HepG2 (cell line): ENCODE data around the gene CHN2. TPM values are rescaled to one million over a fixed set of nuclear protein-coding genes. Genes with fewer than 3 reads are reported as not detected.

Experiments used
- ATAC-seq: fragments of 200-7000 bp; cut with Tn5 transposase; 3 replicates; pipeline ENCODE4 v1.9.1; 2020; ENCODE audit warnings: mild to moderate bottlenecking, moderate library complexity
- BruUV-seq: library from RNA; stranded (reverse); fragments of 400-500 nt; replicated peaks from 2 replicates; lab custom pipeline; 2021; lab: Mats Ljungman, UMichigan
- CTCF ChIA-PET: fragments of 300-600 bp; formaldehyde crosslinking; extraction: SDS; loops from one replicate; lab custom pipeline; 2021; ENCODE audit warnings: low total read pairs, inconsistent platforms, low intra/inter-chr PET ratio; lab: Yijun Ruan, JAX
- POLR2A ChIA-PET: fragments of 350-600 bp; sonication (Branson Sonifier 250); formaldehyde crosslinking; loops from one replicate; lab custom pipeline; 2020; ENCODE audit warnings: antibody characterized with exemption, inconsistent platforms; lab: Yijun Ruan, JAX
- DNase-seq: peaks from one replicate; pipeline ENCODE4 v3.0.0-alpha.2; 2015; ENCODE audit warnings: low spot score
- FAIRE-seq: peaks from 3 replicates; lab custom pipeline; 2011; peaks lifted over from hg19 to GRCh38; lab: Jason Lieb, UNC
- H2AFZ ChIP-seq: one replicate; pipeline ENCODE4 v1.6.1; 2011; ENCODE audit warnings: low read length, inconsistent platforms
- H3K27ac ChIP-seq: fragments of 300-600 bp; 3 replicates; pipeline ENCODE4 v1.8.0; 2011; ENCODE audit warnings: mixed run types, mild to moderate bottlenecking, mixed read lengths, low read length, inconsistent platforms; ENCODE audit not compliant: insufficient read depth; ENCODE audit errors: extremely low read length
- H3K27me3 ChIP-seq, 2 experiments: fragments of 200-600 bp in 1 of 2; 2 replicates in 1 of 2; 3 replicates in 1 of 2; pipeline versions ENCODE4 v1.6.0 to v1.8.0; 2011; ENCODE audit warnings: low read length in 2 of 2, mild to moderate bottlenecking in 2 of 2, moderate library complexity in 2 of 2, inconsistent platforms in 1 of 2; ENCODE audit not compliant: insufficient read depth in 2 of 2, control insufficient read depth in 1 of 2
- H3K36me3 ChIP-seq, 2 experiments: fragments of 200-600 bp in 1 of 2; replicated peaks in 1 of 2; 2 replicates in 1 of 2; 3 replicates in 1 of 2; pipeline versions ENCODE4 v1.5.1 to v1.8.0; 2011; ENCODE audit warnings: low read length in 2 of 2, inconsistent platforms in 1 of 2; ENCODE audit not compliant: insufficient read depth in 2 of 2, control insufficient read depth in 1 of 2
- H3K4me1 ChIP-seq: 2 replicates; pipeline ENCODE4 v1.5.1; 2012; ENCODE audit warnings: low read length, inconsistent platforms; ENCODE audit not compliant: insufficient read depth
- H3K4me2 ChIP-seq: 2 replicates; pipeline ENCODE4 v1.6.0; 2011; ENCODE audit warnings: low read depth, low read length, inconsistent platforms
- H3K4me3 ChIP-seq, 3 experiments: fragments of 200-600 bp in 1 of 3; sonication (generic), shearing (Covaris generic) in 1 of 3; replicated peaks in 1 of 3; 2 replicates each; pipeline ENCODE4 v1.5.1; 2011 to 2016; ENCODE audit warnings: low read length in 3 of 3, inconsistent platforms in 2 of 3, low read depth in 2 of 3, mild to moderate bottlenecking in 2 of 3, control low read depth in 1 of 3, mixed read lengths in 1 of 3; ENCODE audit not compliant: insufficient read depth in 1 of 3
- H3K79me2 ChIP-seq: one replicate; pipeline ENCODE4 v1.6.1; 2011; ENCODE audit warnings: low read length, inconsistent platforms; ENCODE audit not compliant: insufficient read depth
- H3K9ac ChIP-seq: 2 replicates; pipeline ENCODE4 v1.6.0; 2011; ENCODE audit warnings: mild to moderate bottlenecking, low read depth, low read length, inconsistent platforms; ENCODE audit not compliant: insufficient read depth
- H3K9me3 ChIP-seq: 2 replicates; pipeline ENCODE4 v1.5.1; 2012; ENCODE audit warnings: mild to moderate bottlenecking, low read length
- H4K20me1 ChIP-seq: 2 replicates; pipeline ENCODE4 v1.6.0; 2011; ENCODE audit warnings: inconsistent platforms, mild to moderate bottlenecking, low read length, moderate library complexity; ENCODE audit not compliant: insufficient read depth
- ATF7 ChIP-seq, 2 experiments: fragments of 450-650 bp in 1 of 2; sonication (generic) in 1 of 2; formaldehyde crosslinking in 1 of 2; IDR thresholded peaks; 2 replicates each; pipeline versions ENCODE4 v1.4.0 to v1.6.1; 2016 to 2020; ENCODE audit warnings: antibody characterized with exemption in 1 of 2, mild to moderate bottlenecking in 1 of 2, missing genetic modification reagents in 1 of 2
- DRAP1 ChIP-seq: IDR thresholded peaks from 2 replicates; pipeline ENCODE4 v1.6.1; 2016; ENCODE audit warnings: missing genetic modification reagents, missing compliant biosample characterization
- HNRNPK ChIP-seq: fragments of 200-400 bp; formaldehyde crosslinking; IDR thresholded peaks from 2 replicates; pipeline ENCODE4 v1.6.1; 2018; ENCODE audit warnings: low read length, low read depth, moderate library complexity, mild to moderate bottlenecking; ENCODE audit not compliant: poor library complexity, severe bottlenecking
- KAT7 ChIP-seq: IDR thresholded peaks from 2 replicates; pipeline ENCODE4 v1.6.1; 2018; ENCODE audit warnings: borderline replicate concordance, missing compliant biosample characterization
- KMT2B ChIP-seq: IDR thresholded peaks from 2 replicates; pipeline ENCODE4 v1.6.1; 2016; ENCODE audit warnings: missing genetic modification reagents, missing compliant biosample characterization
- MIER2 ChIP-seq: IDR thresholded peaks from 2 replicates; pipeline ENCODE4 v1.6.1; 2016; ENCODE audit warnings: missing biosample characterization, missing genetic modification reagents
- PAX8 ChIP-seq: sonication (generic); formaldehyde crosslinking; IDR thresholded peaks from 2 replicates; pipeline ENCODE4 v1.8.0; 2022; ENCODE audit warnings: mild to moderate bottlenecking, missing genetic modification reagents, borderline replicate concordance
- PBX2 ChIP-seq: IDR thresholded peaks from 2 replicates; pipeline ENCODE4 v1.6.1; 2016; ENCODE audit warnings: control low read depth
- PLRG1 ChIP-seq: fragments of 450-650 bp; conservative IDR thresholded peaks from 2 replicates; pipeline ENCODE4 v1.6.1; 2016
- SAFB2 ChIP-seq: sonication (generic); formaldehyde crosslinking; IDR thresholded peaks from 2 replicates; pipeline ENCODE4 v1.5.1; 2020; ENCODE audit warnings: missing genetic modification reagents, low read depth, mild to moderate bottlenecking, borderline replicate concordance
- SALL2 ChIP-seq: sonication (generic); formaldehyde crosslinking; IDR thresholded peaks from 2 replicates; pipeline ENCODE4 v1.8.1; 2023; ENCODE audit warnings: mild to moderate bottlenecking, missing genetic modification reagents, inconsistent platforms
- SMARCE1 ChIP-seq: fragments of 450-650 bp; IDR thresholded peaks from 2 replicates; pipeline ENCODE4 v1.6.1; 2017; ENCODE audit warnings: borderline replicate concordance
- STAT5B ChIP-seq: sonication (generic); formaldehyde crosslinking; IDR thresholded peaks from 2 replicates; pipeline ENCODE4 v1.4.0; 2020; ENCODE audit warnings: missing genetic modification reagents
- ZNF121 ChIP-seq: sonication (generic); formaldehyde crosslinking; IDR thresholded peaks from 2 replicates; pipeline ENCODE4 v1.5.0; 2020; ENCODE audit warnings: mild to moderate bottlenecking, missing genetic modification reagents
- ZNF20 ChIP-seq: sonication (generic); formaldehyde crosslinking; IDR thresholded peaks from 2 replicates; pipeline ENCODE4 v1.4.0; 2020; ENCODE audit warnings: mild to moderate bottlenecking, moderate library complexity, missing genetic modification reagents
- ZNF362 ChIP-seq: sonication (generic); formaldehyde crosslinking; IDR thresholded peaks from 2 replicates; pipeline ENCODE4 v1.4.0; 2020; ENCODE audit warnings: missing genetic modification reagents, mild to moderate bottlenecking, borderline replicate concordance
- WGBS: methylation state at CpG from one replicate; pipeline ENCODE4 v1.1.6; 2017; ENCODE audit warnings: low lambda C conversion rate; 5-methylcytosine and 5-hydroxymethylcytosine counted together
- in situ Hi-C: cut with HindIII; loops from 2 replicates; pipeline ENCODE4 v1.10.0; 2017; ENCODE audit warnings: low pct_unique_long_range_greater_than_20kb; ENCODE audit not compliant: extremely low pct_ligation_motif_present
- intact Hi-C: fragments of 100-400 bp; cut with micrococcal nuclease; formaldehyde crosslinking; loops from one replicate; pipeline ENCODE4 v1.10.0; 2022; ENCODE audit not compliant: unreplicated experiment
- polyA plus RNA-seq, 8 experiments: library from polyadenylated mRNA; depleted of rRNA in 3 of 8; stranded (reverse) in 7 of 8; unstranded in 1 of 8; fragments of >200 nt; fragmentation: Illumina TruSeq in 4 of 8; extraction: Trizol in 4 of 8; gene quantifications; 2 replicates each; pipeline versions ENCODE4 v1.2.1 to v1.2.3, GENCODE V29; 2011 to 2016; ENCODE audit warnings: low read depth in 4 of 8, missing spikeins in 1 of 8, mixed read lengths in 1 of 8; ENCODE audit not compliant: insufficient read depth in 1 of 8
- total RNA-seq, 5 experiments: library from RNA; depleted of rRNA; stranded (reverse); fragments of >200 nt; fragmentation: Illumina TruSeq; extraction: Trizol; gene quantifications; 2 replicates each; pipeline ENCODE4 v1.2.3, GENCODE V29; 2016; ENCODE audit warnings: low read depth in 1 of 5
- TF ChIP-seq, protein P1 (sequence below): sonication (generic); formaldehyde crosslinking; IDR thresholded peaks from 2 replicates; pipeline ENCODE4 v1.5.0; 2020; ENCODE audit warnings: missing genetic modification reagents, mild to moderate bottlenecking, borderline replicate concordance

The CHN2 gene
- total and polyA plus RNA-seq, 2 of the 13 experiments (the other 11 are each of a cell fraction or from before 2014, with no cell fraction given), result 23.5 to 30.5 TPM

GRCh38 chr7:29442146-29442545 is 247.6 kb downstream of the CHN2 start:
- in situ Hi-C loops, result no loop called here
- ChIA-PET CTCF (no interaction called here), POLR2A (no interaction called here)
- BruUV-seq, result no TSS peak
- intact Hi-C loops, result no loop called here
- no peaks in the 10 kb centered on the region for H4K20me1 ChIP-seq
- H3K9ac ChIP-seq, result no peak overlapping the region
- H3K4me2 ChIP-seq, result no peak overlapping the region
- FAIRE-seq, result no peak
- H3K79me2 ChIP-seq, result no peaks in the 10 kb centered on the region
- H3K27me3 ChIP-seq, result no peaks in the 10 kb centered on the region
- H2AFZ ChIP-seq, result no peak overlapping the region
- no peak for DNase-seq
- ATAC-seq, result no peak
- peaks cover 8% of the 10 kb centered on the region; the same call in 1 of the 2 replicates for H3K4me1 ChIP-seq
- 83% methylated on average over 3 of the region's 3 CpGs for WGBS
- peaks cover 5 to 11% of the 10 kb centered on the region in 2 experiments; a peak in 4 of 5 replicates for H3K36me3 ChIP-seq
- H3K4me3 ChIP-seq, result no peak overlapping the region
- no peak overlapping the region for H3K27ac ChIP-seq
- H3K9me3 ChIP-seq, result no peaks in the 10 kb centered on the region
- no peak for TF ChIP-seq ZNF121 (CRISPR knock-in tag)
- no peak for TF ChIP-seq MIER2
- TF ChIP-seq SALL2 (CRISPR knock-in tag), result no peak
- TF ChIP-seq ZNF20, result no peak
- TF ChIP-seq PAX8 (CRISPR knock-in tag), result no peak
- no peak for TF ChIP-seq PBX2 (CRISPR knock-in tag)

DNA sequence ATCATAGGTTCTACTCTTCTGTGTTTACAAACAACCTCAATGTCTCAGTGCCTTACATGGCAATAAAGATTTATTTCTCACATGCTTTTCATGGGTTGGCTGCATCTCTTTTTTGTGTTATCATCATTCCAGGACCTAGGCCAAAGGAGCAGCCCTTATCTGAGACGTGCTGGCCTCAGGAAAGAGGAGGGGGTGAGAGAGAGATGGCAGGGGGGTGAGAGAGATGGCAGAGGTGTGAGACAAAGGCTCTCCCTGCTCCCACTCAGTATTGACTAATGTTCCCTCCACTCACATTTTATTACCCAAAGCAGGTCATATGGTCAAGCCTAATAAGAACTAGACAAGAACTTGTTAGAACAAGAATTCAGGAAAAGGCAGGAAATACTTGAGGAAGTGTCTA is 249.0 kb downstream of the CHN2 start:
- ATAC-seq, result no peak
- TF ChIP-seq SMARCE1 (no peak), STAT5B (no peak), SAFB2 (CRISPR knock-in tag) (no peak), PLRG1 (no peak), DRAP1 (CRISPR knock-in tag) (no peak), KAT7 (no peak), ZNF362 (no peak), ATF7 (IDR thresholded peaks at IDR 0.05) (no peak), ATF7 (CRISPR knock-in tag; IDR thresholded peaks at IDR 0.05) (no peak), HNRNPK (no peak), KMT2B (CRISPR knock-in tag) (no peak)
- TF ChIP-seq, protein P1, sequence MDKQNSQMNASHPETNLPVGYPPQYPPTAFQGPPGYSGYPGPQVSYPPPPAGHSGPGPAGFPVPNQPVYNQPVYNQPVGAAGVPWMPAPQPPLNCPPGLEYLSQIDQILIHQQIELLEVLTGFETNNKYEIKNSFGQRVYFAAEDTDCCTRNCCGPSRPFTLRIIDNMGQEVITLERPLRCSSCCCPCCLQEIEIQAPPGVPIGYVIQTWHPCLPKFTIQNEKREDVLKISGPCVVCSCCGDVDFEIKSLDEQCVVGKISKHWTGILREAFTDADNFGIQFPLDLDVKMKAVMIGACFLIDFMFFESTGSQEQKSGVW (CRISPR knock-in tag), result no peak

More for the DNA sequence above, 249.0 kb downstream of the CHN2 start:
- no peak overlapping the region for H3K27ac ChIP-seq
- peaks cover 5 to 11% of the 10 kb centered on the region in 2 experiments; a peak in 4 of 5 replicates for H3K36me3 ChIP-seq
- FAIRE-seq (no peak), DNase-seq (no peak)
- WGBS, result 100% methylated on average over 1 of the region's 1 CpG
- no peaks in the 10 kb centered on the region for H3K79me2 ChIP-seq
- no peaks in the 10 kb centered on the region for H3K9me3 ChIP-seq
- H3K4me3 ChIP-seq, result no peak overlapping the region
- in situ Hi-C loops (no loop called here), intact Hi-C loops (no loop called here)
- H3K9ac ChIP-seq, result no peak overlapping the region
- no peaks in the 10 kb centered on the region for H3K27me3 ChIP-seq
- H3K4me1 ChIP-seq, result peaks cover 13% of the 10 kb centered on the region
- no TSS peak for BruUV-seq
- no peak overlapping the region for H2AFZ ChIP-seq
- ChIA-PET CTCF (no interaction called here), POLR2A (no interaction called here)
- H3K4me2 ChIP-seq, result no peak overlapping the region
- H4K20me1 ChIP-seq, result no peaks in the 10 kb centered on the region; the same call in 1 of the 2 replicates
